T-helper 1 cell treated with Interleukin-12 subunit alpha and Interleukin-12 subunit beta and Interleukin-4 antibody, amounts not matched to agents 30 μg/mL and 1 μg/mL, for 36 hours (primary cell): ENCODE results near the gene KL.

Experiments
- H3K27ac Mint-ChIP-seq: one replicate; pipeline ENCODE4 v1.8.0; 2021; ENCODE audit warnings: mild to moderate bottlenecking, mixed read lengths
- H3K27me3 Mint-ChIP-seq: one replicate; pipeline ENCODE4 v1.8.0; 2021; ENCODE audit warnings: low read depth, mixed read lengths
- H3K36me3 Mint-ChIP-seq: one replicate; pipeline ENCODE4 v1.8.0; 2021; ENCODE audit warnings: low read depth, mixed read lengths
- H3K4me1 Mint-ChIP-seq: one replicate; pipeline ENCODE4 v1.8.0; 2021; ENCODE audit warnings: low read depth, mixed read lengths
- H3K4me3 Mint-ChIP-seq: one replicate; pipeline ENCODE4 v1.8.0; 2021; ENCODE audit warnings: mild to moderate bottlenecking, moderate library complexity, mixed read lengths
- H3K9me3 Mint-ChIP-seq: one replicate; pipeline ENCODE4 v1.8.0; 2021; ENCODE audit warnings: mixed read lengths

Gene KL

GRCh38 chr13:32988608-32989289 is 27.5 kb upstream of the KL start:
- no peaks in the 10 kb centered on the region for H3K36me3 Mint-ChIP-seq
- H3K4me3 Mint-ChIP-seq: peak overlapping the region; percentile 38
- peaks cover 6% of the 10 kb centered on the region for H3K4me1 Mint-ChIP-seq
- H3K27ac Mint-ChIP-seq: no peak overlapping the region
- H3K9me3 Mint-ChIP-seq: peaks cover 4% of the 10 kb centered on the region
- H3K27me3 Mint-ChIP-seq: peaks cover 20% of the 10 kb centered on the region

- peaks cover 4% of the 10 kb centered on the region for H3K9me3 Mint-ChIP-seq
- no peak overlapping the region for H3K4me3 Mint-ChIP-seq
- H3K27ac Mint-ChIP-seq: no peak overlapping the region
- peaks cover 20% of the 10 kb centered on the region for H3K27me3 Mint-ChIP-seq
- peaks cover 6% of the 10 kb centered on the region for H3K4me1 Mint-ChIP-seq
- H3K36me3 Mint-ChIP-seq: no peaks in the 10 kb centered on the region
Measured at GRCh38 chr13:32989290-32989667, 26.9 kb upstream of the KL start.

GRCh38 chr13:32989942-32990341 is 26.3 kb upstream of the KL start:
- no peaks in the 10 kb centered on the region for H3K9me3 Mint-ChIP-seq
- H3K4me3 Mint-ChIP-seq: no peak overlapping the region
- no peak overlapping the region for H3K27ac Mint-ChIP-seq
- peaks cover 6% of the 10 kb centered on the region for H3K4me1 Mint-ChIP-seq
- no peaks in the 10 kb centered on the region for H3K36me3 Mint-ChIP-seq
- H3K27me3 Mint-ChIP-seq: peaks cover 20% of the 10 kb centered on the region

- no peak overlapping the region for H3K27ac Mint-ChIP-seq
Measured at GRCh38 chr13:32993145-32993544, 23.1 kb upstream of the KL start.

GRCh38 chr13:32997399-32997798 is 18.8 kb upstream of the KL start:
- Mint-ChIP-seq H3K4me1 (no peaks in the 10 kb centered on the region), H3K27me3 (peaks cover 4% of the 10 kb centered on the region), H3K36me3 (no peaks in the 10 kb centered on the region), H3K4me3 (no peak overlapping the region), H3K9me3 (no peaks in the 10 kb centered on the region), H3K27ac (no peak overlapping the region)

More at GRCh38 chr13:32993145-32993544, 23.1 kb upstream of the KL start:
- no peaks in the 10 kb centered on the region for H3K9me3 Mint-ChIP-seq
- peaks cover 17% of the 10 kb centered on the region for H3K27me3 Mint-ChIP-seq
- H3K36me3 Mint-ChIP-seq: no peaks in the 10 kb centered on the region
- H3K4me3 Mint-ChIP-seq: no peak overlapping the region
- H3K4me1 Mint-ChIP-seq: peaks cover 6% of the 10 kb centered on the region

GRCh38 chr13:32998966-32999365 is 17.3 kb upstream of the KL start:
- Mint-ChIP-seq H3K27ac (no peak overlapping the region), H3K9me3 (no peaks in the 10 kb centered on the region), H3K4me1 (no peaks in the 10 kb centered on the region), H3K36me3 (no peaks in the 10 kb centered on the region), H3K27me3 (peaks cover 4% of the 10 kb centered on the region), H3K4me3 (no peak overlapping the region)

GRCh38 chr13:33000365-33000764 is 15.9 kb upstream of the KL start:
- no peak overlapping the region for H3K4me3 Mint-ChIP-seq
- H3K36me3 Mint-ChIP-seq: no peaks in the 10 kb centered on the region
- no peak overlapping the region for H3K27ac Mint-ChIP-seq
- peaks cover 3% of the 10 kb centered on the region for H3K4me1 Mint-ChIP-seq
- no peaks in the 10 kb centered on the region for H3K9me3 Mint-ChIP-seq
- H3K27me3 Mint-ChIP-seq: peaks cover 3% of the 10 kb centered on the region

GRCh38 chr13:33003458-33004019 is 12.7 kb upstream of the KL start:
- H3K4me3 Mint-ChIP-seq: no peak overlapping the region
- no peak overlapping the region for H3K27ac Mint-ChIP-seq
- peaks cover 13% of the 10 kb centered on the region for H3K9me3 Mint-ChIP-seq

GRCh38 chr13:33004511-33004910 is 11.7 kb upstream of the KL start:
- Mint-ChIP-seq H3K36me3 (peaks cover 5% of the 10 kb centered on the region), H3K4me1 (peaks cover 3% of the 10 kb centered on the region), H3K27me3 (peaks cover 6% of the 10 kb centered on the region), H3K4me3 (no peak overlapping the region), H3K27ac (no peak overlapping the region), H3K9me3 (peaks cover 20% of the 10 kb centered on the region)

More at GRCh38 chr13:33003458-33004019, 12.7 kb upstream of the KL start:
- Mint-ChIP-seq H3K27me3 (peaks cover 6% of the 10 kb centered on the region), H3K36me3 (peaks cover 2% of the 10 kb centered on the region), H3K4me1 (peaks cover 3% of the 10 kb centered on the region)

- H3K4me3 Mint-ChIP-seq: no peak overlapping the region
- H3K27me3 Mint-ChIP-seq: peaks cover 10% of the 10 kb centered on the region
- H3K36me3 Mint-ChIP-seq: peaks cover 5% of the 10 kb centered on the region
- peaks cover 28% of the 10 kb centered on the region for H3K9me3 Mint-ChIP-seq
- H3K4me1 Mint-ChIP-seq: peaks cover 3% of the 10 kb centered on the region
- H3K27ac Mint-ChIP-seq: no peak overlapping the region
Measured at GRCh38 chr13:33006134-33006533, 10.1 kb upstream of the KL start.

- Mint-ChIP-seq H3K27ac (no peak overlapping the region), H3K9me3 (peaks cover 28% of the 10 kb centered on the region), H3K36me3 (peaks cover 5% of the 10 kb centered on the region), H3K4me1 (peaks cover 3% of the 10 kb centered on the region), H3K27me3 (peaks cover 10% of the 10 kb centered on the region), H3K4me3 (no peak overlapping the region)
Measured at GRCh38 chr13:33006638-33007037, 9.6 kb upstream of the KL start.

- peaks cover 3% of the 10 kb centered on the region for H3K4me1 Mint-ChIP-seq
- H3K4me3 Mint-ChIP-seq: no peak overlapping the region
- H3K9me3 Mint-ChIP-seq: peaks cover 28% of the 10 kb centered on the region
- H3K27ac Mint-ChIP-seq: no peak overlapping the region
- H3K36me3 Mint-ChIP-seq: peaks cover 5% of the 10 kb centered on the region
- peaks cover 14% of the 10 kb centered on the region for H3K27me3 Mint-ChIP-seq
Measured at GRCh38 chr13:33007237-33007636, 9.0 kb upstream of the KL start.

- H3K27me3 Mint-ChIP-seq: peaks cover 18% of the 10 kb centered on the region
- H3K4me3 Mint-ChIP-seq: no peak overlapping the region
- no peak overlapping the region for H3K27ac Mint-ChIP-seq
Measured at GRCh38 chr13:33007950-33008349, 8.3 kb upstream of the KL start.

GRCh38 chr13:33008946-33009722 is 7.1 kb upstream of the KL start:
- Mint-ChIP-seq H3K4me1 (peaks cover 3% of the 10 kb centered on the region), H3K36me3 (peaks cover 5% of the 10 kb centered on the region), H3K4me3 (no peak overlapping the region), H3K27ac (no peak overlapping the region), H3K27me3 (peaks cover 29% of the 10 kb centered on the region), H3K9me3 (peaks cover 28% of the 10 kb centered on the region)

More at GRCh38 chr13:33007950-33008349, 8.3 kb upstream of the KL start:
- peaks cover 28% of the 10 kb centered on the region for H3K9me3 Mint-ChIP-seq
- peaks cover 5% of the 10 kb centered on the region for H3K36me3 Mint-ChIP-seq
- H3K4me1 Mint-ChIP-seq: peaks cover 3% of the 10 kb centered on the region
